ENCODE data around the gene TCF3.

Gene TCF3

GRCh38 chr19:1580957-1581356 is 71.5 kb downstream of the TCF3 start:
- DNase-seq (ENCODE audit: low read depth): no peak

- no peak for DNase-seq (ENCODE audit: low read depth)
Observed at GRCh38 chr19:1580382-1580781, 72.0 kb downstream of the TCF3 start.

GRCh38 chr19:1579222-1579621 is 73.2 kb downstream of the TCF3 start:
- DNase-seq (ENCODE audit: low read depth): no peak

DNA sequence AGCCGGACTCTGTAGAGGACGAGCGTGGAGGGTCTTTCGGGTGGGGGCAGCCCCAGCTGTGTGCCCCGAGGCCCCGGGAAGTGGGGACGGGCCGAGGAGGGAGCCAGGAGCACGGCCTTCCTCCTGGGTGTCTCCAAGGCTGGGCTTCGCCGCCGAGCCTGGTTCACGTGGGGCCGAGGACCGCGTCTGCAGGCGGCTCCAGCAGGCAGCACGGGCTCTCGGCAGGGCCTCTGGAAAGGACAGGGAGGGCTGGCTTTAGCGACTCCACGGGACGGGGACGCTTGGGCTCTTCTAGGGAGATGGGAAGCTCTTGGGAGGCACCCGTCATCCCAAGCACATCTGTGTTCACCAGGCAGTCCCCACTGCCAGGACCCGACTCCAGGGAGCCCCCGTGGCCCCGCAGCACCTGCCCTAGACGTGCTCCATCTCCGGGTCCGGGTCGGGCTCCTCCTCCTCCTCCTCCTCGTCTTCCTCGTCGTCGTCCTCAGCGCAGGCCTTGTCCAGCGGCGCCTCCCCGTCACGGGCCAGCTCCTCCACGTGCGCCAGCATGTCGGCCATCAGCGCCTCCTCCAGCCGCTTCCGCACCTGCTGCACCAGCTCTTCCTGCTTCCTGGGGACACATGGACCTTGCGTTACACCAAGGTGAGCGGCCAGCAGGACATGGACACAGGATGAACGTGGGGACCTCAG is 74.3 kb downstream of the TCF3 start:
- DNase-seq (ENCODE audit: low read depth): no peak

DNA sequence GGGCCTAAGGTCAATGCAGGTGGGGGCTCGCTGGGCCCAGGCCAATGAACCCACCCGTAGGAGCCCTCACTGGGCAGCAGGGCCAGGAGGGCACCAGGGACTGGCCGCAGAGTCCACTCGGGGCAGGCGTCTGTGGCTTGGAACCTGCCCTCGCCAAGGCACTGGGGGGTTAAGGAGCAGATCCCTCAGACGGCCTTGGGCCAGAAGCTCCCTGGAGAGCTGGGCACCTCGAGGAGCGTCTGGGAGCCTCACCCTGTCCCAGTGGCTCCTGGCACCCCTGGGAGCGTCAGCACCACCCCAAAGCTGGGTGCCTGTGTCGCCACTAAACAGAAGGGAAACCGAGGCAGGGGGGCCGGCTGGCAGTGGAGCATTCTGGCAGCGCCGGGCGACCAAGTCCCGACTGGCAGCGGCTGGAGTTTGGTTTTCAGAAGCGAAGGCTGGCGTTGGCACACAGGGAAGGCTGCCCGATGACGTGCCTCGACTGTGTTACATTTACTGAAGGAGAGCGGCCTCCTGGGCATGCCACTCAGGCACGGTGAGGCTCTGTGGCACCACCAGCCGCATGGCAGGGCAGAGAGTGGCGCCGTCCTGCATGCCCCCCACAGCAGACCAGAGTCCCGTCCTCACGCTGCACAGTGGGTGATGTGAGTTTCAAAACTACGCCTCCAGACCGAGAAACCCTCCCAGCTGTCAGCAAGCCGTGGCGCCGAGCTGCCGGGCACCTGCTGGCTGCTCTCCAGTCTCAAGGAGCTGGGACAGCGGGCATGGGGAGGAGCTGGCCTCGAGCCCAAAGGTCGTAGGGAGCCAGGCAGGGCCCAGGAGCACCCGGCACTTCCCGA is 75.1 kb downstream of the TCF3 start:
- no peak for DNase-seq (ENCODE audit: low read depth)

DNA sequence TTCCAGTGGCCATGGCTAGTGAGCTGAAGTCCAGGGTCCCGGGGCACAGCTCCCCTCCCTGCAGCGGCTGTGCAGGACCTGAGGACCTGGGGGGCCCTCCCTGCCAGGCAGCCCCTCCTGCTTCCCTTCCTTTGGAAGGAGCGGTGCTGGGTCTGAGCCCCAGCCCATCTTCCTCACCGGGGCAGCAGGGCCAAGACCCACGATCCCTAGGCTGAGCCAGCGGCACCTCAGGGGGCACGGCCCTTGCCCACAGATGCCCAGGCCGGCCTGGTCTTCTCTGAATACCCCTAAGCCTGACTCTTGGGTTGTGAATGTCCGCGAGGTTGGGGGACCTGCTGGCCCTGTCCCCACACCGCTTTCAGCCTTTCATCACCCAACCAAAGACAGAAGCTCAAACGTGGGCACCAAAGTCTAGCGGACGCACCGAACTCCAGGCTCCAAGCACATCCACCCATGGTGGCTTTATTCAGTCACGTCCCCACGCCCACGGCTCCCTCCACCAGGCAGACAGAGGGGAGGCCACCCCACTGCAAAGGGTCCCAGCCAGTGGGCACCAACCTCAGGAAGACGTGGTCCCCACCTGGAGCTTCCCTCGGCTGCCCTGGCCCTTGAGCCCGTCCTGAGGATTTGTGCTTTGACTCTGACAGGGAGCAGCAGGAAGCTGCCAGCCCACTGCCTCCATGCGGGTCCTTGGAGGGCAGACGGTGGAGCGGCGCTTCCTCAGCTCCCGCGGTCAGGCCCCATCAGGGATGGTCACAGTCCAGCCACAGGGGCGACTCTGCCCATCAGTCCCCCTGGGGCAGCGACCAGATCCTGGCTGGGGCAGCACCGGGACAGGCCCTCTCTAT is 75.9 kb downstream of the TCF3 start:
- DNase-seq (ENCODE audit: low read depth): no peak

GRCh38 chr19:1575323-1576241 is 76.8 kb downstream of the TCF3 start:
- no peak for DNase-seq (ENCODE audit: low read depth)

DNA sequence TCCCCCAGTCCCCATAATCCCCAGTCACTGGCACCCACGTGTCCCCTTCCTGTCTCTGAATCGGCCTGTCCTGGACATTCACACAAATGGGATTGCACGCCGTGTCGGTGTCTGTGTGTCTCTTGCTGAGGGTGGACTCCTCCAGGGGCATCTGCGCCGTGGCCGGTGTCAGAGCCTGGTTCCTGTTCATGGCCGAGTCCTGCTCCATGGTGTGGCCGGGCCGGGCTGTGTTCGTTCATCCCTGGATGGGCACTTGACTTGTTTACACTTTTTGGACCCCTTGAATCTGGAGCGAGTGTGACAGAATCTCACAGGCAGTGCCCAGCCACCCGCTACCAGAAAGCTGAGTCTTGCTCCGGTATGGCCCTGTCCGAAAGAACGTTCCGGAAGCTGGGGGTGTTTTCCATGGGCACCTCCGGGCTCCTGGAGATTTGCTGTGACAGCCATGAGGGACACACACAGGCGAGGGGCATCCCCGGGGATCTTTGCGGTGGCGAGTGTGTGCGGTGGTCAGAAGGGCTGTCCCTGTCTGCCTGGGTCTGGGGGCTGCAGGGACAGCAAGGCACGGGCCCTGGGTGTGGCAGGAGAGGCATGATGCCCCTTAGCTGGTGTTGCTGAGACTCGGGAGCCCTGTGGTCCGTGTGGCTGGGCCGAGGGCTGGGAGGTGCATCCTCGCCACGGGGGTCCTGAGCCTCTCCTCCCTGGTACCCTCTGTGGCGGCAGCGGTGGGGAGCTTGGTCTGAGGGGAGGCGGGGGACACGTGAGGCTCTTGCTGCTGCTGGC is 77.9 kb downstream of the TCF3 start:
- no peak for DNase-seq (ENCODE audit: low read depth)

DNA sequence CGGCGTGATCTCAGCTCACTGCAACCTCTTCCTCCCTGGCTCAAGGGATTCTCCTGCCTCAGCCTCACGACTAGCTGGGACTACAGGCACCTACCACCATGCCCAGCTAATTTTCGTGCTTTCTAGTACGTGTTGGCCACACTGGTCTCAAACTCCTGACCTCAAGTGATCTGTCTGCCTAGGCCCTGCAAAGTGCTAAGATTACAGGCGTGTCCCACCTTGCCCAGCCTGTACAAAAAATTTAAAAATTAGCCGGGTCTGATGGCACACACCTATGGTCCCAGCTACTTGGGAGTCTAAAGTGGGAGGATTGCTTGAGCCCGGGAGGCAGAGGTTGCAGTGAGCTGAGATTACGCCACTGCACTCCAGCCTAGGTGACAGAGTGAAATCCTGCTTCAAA is 79.6 kb downstream of the TCF3 start:
- no peak for DNase-seq (ENCODE audit: low read depth)

GRCh38 chr19:1571358-1571757 is 81.1 kb downstream of the TCF3 start:
- no peak for DNase-seq (ENCODE audit: low read depth)

GRCh38 chr19:1570836-1571235 is 81.6 kb downstream of the TCF3 start:
- DNase-seq (ENCODE audit: low read depth): no peak

DNA sequence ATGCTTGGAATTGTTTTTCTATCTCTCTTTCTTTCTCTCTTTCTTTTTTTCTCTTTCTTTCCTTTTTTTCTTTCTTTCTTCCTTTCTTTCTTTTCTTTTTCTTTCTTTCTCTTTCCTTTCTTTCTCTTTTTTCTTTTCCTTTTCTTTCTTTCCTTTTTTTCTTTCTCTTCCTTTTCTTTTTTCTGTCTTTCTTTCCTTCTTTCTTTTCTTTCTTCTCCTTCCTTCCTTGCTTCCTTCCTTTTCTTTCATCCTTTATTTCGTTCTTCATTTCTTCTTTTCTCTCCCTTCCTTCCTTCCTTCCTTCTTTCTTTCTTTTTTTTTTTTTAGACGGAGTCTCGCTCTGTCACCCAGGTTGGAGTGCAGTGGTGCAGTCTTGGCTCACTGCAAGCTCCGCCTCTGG is 82.4 kb downstream of the TCF3 start:
- DNase-seq (ENCODE audit: low read depth): no peak

- DNase-seq (ENCODE audit: low read depth): peak; percentile 78
Observed at GRCh38 chr19:1568320-1569019, 83.9 kb downstream of the TCF3 start, which contains the start of gene MEX3D. Gene MEX3D, minus strand, starts transcription at chr19:1568325. Its CDS starts 267 bp downstream, at chr19:1568058.

DNA sequence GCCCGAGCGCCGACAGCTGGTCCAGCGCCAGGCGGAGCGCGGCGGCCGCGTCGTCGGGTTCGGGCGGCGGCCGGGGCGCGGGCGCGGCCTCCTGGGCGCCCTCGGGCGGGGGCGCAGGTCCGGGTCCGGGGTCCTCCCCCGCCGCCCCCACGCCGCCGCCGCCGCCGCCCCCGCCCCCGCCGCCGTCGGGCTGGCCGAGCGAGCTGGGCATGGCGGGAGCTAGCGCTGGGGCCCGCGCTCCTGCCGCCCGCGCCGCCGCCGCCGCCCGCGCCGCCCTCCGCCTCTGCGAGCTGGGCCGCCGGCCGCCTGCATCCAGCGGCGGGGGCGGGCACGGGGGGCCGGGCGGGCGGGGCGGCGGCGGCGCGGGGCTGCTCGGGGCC is 84.6 kb downstream of the TCF3 start:
- DNase-seq (ENCODE audit: low read depth): no peak

DNA sequence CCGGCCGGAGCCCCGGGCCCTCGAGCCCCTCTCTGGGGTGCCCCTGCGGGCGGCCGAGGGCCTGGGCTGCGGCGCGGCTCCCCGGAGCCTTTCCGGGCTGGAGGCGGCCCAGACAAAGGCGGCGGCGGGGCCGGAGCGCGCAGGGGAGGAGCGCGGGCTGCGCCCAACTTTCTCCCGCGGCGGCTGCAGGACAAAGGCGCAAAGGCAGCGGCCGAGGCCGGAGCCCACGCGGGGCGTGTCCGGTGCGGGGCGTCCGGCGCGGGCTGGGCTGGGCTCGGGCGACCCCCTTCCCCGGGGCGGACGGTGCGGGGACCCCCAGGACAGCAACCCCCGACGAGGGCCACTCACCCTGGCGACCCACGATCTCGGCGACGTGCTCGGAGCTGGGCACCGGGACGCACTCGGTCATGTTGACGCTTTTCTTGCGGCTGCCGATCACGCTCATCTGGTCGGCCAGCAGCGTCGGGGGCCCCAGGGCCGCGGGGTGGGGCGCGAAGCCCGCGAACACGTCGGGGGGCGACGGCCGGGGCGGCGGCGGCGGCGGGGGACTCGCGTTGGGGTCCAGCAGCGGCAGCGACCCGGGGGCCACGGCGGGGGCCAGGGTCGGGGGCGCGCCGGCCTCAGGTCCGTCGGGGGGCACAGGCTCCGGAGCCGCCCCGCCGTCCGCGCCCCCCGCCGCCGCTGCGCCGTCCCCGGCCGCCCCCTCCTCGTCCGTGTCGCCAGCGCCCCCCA is 85.1 kb downstream of the TCF3 start:
- no peak for DNase-seq (ENCODE audit: low read depth)

- DNase-seq (ENCODE audit: low read depth): no peak
Observed at GRCh38 chr19:1566392-1567115, 85.9 kb downstream of the TCF3 start.

DNA sequence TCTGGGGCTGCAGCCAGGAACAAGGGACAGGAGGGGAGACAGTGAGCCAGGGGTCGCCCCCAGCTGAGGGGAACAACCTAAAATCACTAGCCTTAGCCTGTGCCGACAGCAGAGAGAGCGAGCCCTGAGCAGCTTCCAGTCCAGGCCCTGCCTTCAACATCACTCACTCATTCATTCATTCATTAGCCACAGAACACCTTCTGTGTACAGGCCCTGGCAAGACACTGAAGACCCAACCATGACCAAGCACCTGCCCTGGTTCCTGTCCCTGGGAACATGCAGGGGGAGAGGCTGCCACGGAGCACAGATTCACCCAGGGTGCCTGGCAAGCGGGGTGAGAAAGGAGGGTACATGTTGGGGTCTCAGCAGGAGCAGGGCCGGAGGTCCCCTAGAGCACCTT is 89.2 kb downstream of the TCF3 start:
- DNase-seq (ENCODE audit: low read depth): no peak

- no peak for DNase-seq (ENCODE audit: low read depth)
Observed at GRCh38 chr19:1561236-1561842, 91.1 kb downstream of the TCF3 start.

Measured in activated T-helper 1 cell treated with Interleukin-2 at 50 U/mL for 16 hours (primary cell).